COLO668 (cell line): ENCODE data around the gene SLC22A5.
"Not testable (repeated sequence)": the region's sequence is repeated elsewhere in the genome, so short reads cannot be mapped to it uniquely, and the experiment has no call there.

Experiments
- DNase-seq: peaks from one replicate; lab custom pipeline; 2025; ENCODE audit not compliant: unreplicated experiment; lab: John Stamatoyannopoulos, UW

SLC22A5 gene

GRCh38 chr5:132387640-132388117 lies 18.2 kb downstream of the SLC22A5 start:
- no peak for DNase-seq

GRCh38 chr5:132388244-132389050 lies 18.9 kb downstream of the SLC22A5 start:
- DNase-seq = no peak

GRCh38 chr5:132389051-132389331 lies 19.5 kb downstream of the SLC22A5 start:
- no peak for DNase-seq

GRCh38 chr5:132389585-132390286 lies 20.2 kb downstream of the SLC22A5 start:
- DNase-seq = peak; percentile 8

- DNase-seq = no peak
Observed at GRCh38 chr5:132391247-132391646, 21.7 kb downstream of the SLC22A5 start.

GRCh38 chr5:132391870-132392269 lies 22.4 kb downstream of the SLC22A5 start:
- no peak for DNase-seq

- no peak for DNase-seq
Observed at GRCh38 chr5:132392411-132392810, 22.9 kb downstream of the SLC22A5 start.

GRCh38 chr5:132392978-132393825 lies 23.7 kb downstream of the SLC22A5 start:
- DNase-seq = no peak

- no peak for DNase-seq
Observed at GRCh38 chr5:132394667-132395259, 25.3 kb downstream of the SLC22A5 start.

- no peak for DNase-seq
Observed at GRCh38 chr5:132396589-132397031, 27.1 kb downstream of the SLC22A5 start.

- no peak for DNase-seq
Observed at GRCh38 chr5:132397224-132397623, 27.7 kb downstream of the SLC22A5 start.

- DNase-seq = not testable (repeated sequence)
Observed at GRCh38 chr5:132397936-132398675, 28.6 kb downstream of the SLC22A5 start.

GRCh38 chr5:132404041-132404440 lies 34.5 kb downstream of the SLC22A5 start:
- not testable (repeated sequence) for DNase-seq

GRCh38 chr5:132405646-132406045 lies 36.1 kb downstream of the SLC22A5 start:
- no peak for DNase-seq

- no peak for DNase-seq
Observed at GRCh38 chr5:132406144-132406783, 36.8 kb downstream of the SLC22A5 start.

- no peak for DNase-seq
Observed at GRCh38 chr5:132407970-132408369, 38.5 kb downstream of the SLC22A5 start.

GRCh38 chr5:132408456-132408855 lies 38.9 kb downstream of the SLC22A5 start:
- DNase-seq = no peak

- no peak for DNase-seq
Observed at GRCh38 chr5:132408965-132409364, 39.5 kb downstream of the SLC22A5 start.

- peak; percentile 85 for DNase-seq
Observed at GRCh38 chr5:132410451-132411303, 41.2 kb downstream of the SLC22A5 start.
